NCI-H2196 (cell line): ENCODE data around the gene MAP3K6.

Experiments
- DNase-seq: peaks from one replicate; lab custom pipeline; 2025; ENCODE audit not compliant: unreplicated experiment; lab: John Stamatoyannopoulos, UW

Gene MAP3K6

GRCh38 chr1:27358038-27358927 lies 8.5 kb downstream of the MAP3K6 start:
- no peak for DNase-seq

- peak; percentile 28 for DNase-seq
Measured at GRCh38 chr1:27357281-27358037, 9.3 kb downstream of the MAP3K6 start.

GRCh38 chr1:27356619-27357280 lies 10.0 kb downstream of the MAP3K6 start:
- no peak for DNase-seq

- no peak for DNase-seq
Measured at GRCh38 chr1:27356277-27356618, 10.5 kb downstream of the MAP3K6 start.

- DNase-seq: no peak
Measured at GRCh38 chr1:27355683-27356082, 11.1 kb downstream of the MAP3K6 start.

GRCh38 chr1:27353629-27354028 lies 13.1 kb downstream of the MAP3K6 start:
- no peak for DNase-seq

GRCh38 chr1:27353166-27353565 lies 13.6 kb downstream of the MAP3K6 start:
- DNase-seq: no peak

GRCh38 chr1:27351541-27352107 lies 15.1 kb downstream of the MAP3K6 start:
- no peak for DNase-seq

GRCh38 chr1:27350663-27351540 lies 15.9 kb downstream of the MAP3K6 start:
- no peak for DNase-seq

GRCh38 chr1:27349784-27350662 lies 16.7 kb downstream of the MAP3K6 start:
- DNase-seq: peak; percentile 92

- peak; percentile 88 for DNase-seq
Measured at GRCh38 chr1:27348861-27349783, 17.6 kb downstream of the MAP3K6 start.

GRCh38 chr1:27346991-27347624 lies 19.7 kb downstream of the MAP3K6 start:
- DNase-seq: no peak

GRCh38 chr1:27346357-27346756 lies 20.4 kb downstream of the MAP3K6 start:
- no peak for DNase-seq

GRCh38 chr1:27345272-27345671 lies 21.5 kb downstream of the MAP3K6 start:
- DNase-seq: no peak

- no peak for DNase-seq
Measured at GRCh38 chr1:27343639-27344025, 23.1 kb downstream of the MAP3K6 start.

GRCh38 chr1:27342778-27343638 lies 23.8 kb downstream of the MAP3K6 start:
- peak; percentile 77 for DNase-seq

GRCh38 chr1:27342391-27342777 lies 24.4 kb downstream of the MAP3K6 start:
- DNase-seq: no peak
